ENCODE measurements around the gene TESMIN. TPM values are rescaled to one million over a fixed set of nuclear protein-coding genes. Genes with fewer than 3 reads are reported as not detected.

Gene TESMIN
- total RNA-seq, 1 experiment from 2014 or later: 9.7 TPM

- ChIA-PET POLR2A (no interaction called here), CTCF (no interaction called here)
- Mint-ChIP-seq H3K27me3 (ENCODE audit: insufficient read depth, unreplicated experiment) (peaks cover 4% of the 10 kb centered on the region), H3K36me3 (ENCODE audit: insufficient read depth, unreplicated experiment) (no peaks in the 10 kb centered on the region), H3K4me3 (ENCODE audit: unreplicated experiment) (no peak overlapping the region), H3K27ac (ENCODE audit: low read depth, unreplicated experiment) (no peak overlapping the region), H3K9me3 (ENCODE audit: unreplicated experiment) (no peaks in the 10 kb centered on the region), H3K4me1 (ENCODE audit: insufficient read depth, unreplicated experiment) (peaks cover 6% of the 10 kb centered on the region)
- DNase-seq (ENCODE audit: unreplicated experiment): peak; percentile 79
- no peak for TF ChIP-seq CTCF (IDR thresholded peaks at IDR 0.05; ENCODE audit: unreplicated experiment)
- intact Hi-C loops (cut with micrococcal nuclease): no loop called here
- BruUV-seq (replicated peaks): no TSS peak
Measured at GRCh38 chr11:68677432-68677831, 73.9 kb downstream of the TESMIN start.

- BruUV-seq (replicated peaks): no TSS peak
- Mint-ChIP-seq H3K4me1 (ENCODE audit: insufficient read depth, unreplicated experiment) (peaks cover 6% of the 10 kb centered on the region), H3K4me3 (ENCODE audit: unreplicated experiment) (no peak overlapping the region), H3K36me3 (ENCODE audit: insufficient read depth, unreplicated experiment) (no peaks in the 10 kb centered on the region), H3K27me3 (ENCODE audit: insufficient read depth, unreplicated experiment) (peaks cover 21% of the 10 kb centered on the region), H3K9me3 (ENCODE audit: unreplicated experiment) (no peaks in the 10 kb centered on the region), H3K27ac (ENCODE audit: low read depth, unreplicated experiment) (no peak overlapping the region)
- TF ChIP-seq CTCF (IDR thresholded peaks at IDR 0.05; ENCODE audit: unreplicated experiment): no peak
- intact Hi-C loops (cut with micrococcal nuclease): no loop called here
- ChIA-PET POLR2A (no interaction called here), CTCF (no interaction called here)
- DNase-seq (ENCODE audit: unreplicated experiment): no peak
Measured at GRCh38 chr11:68674461-68674860, 76.9 kb downstream of the TESMIN start.

GRCh38 chr11:68673991-68674390 is 77.3 kb downstream of the TESMIN start:
- Mint-ChIP-seq H3K9me3 (ENCODE audit: unreplicated experiment) (no peaks in the 10 kb centered on the region), H3K4me1 (ENCODE audit: insufficient read depth, unreplicated experiment) (peaks cover 6% of the 10 kb centered on the region), H3K27me3 (ENCODE audit: insufficient read depth, unreplicated experiment) (peaks cover 25% of the 10 kb centered on the region), H3K27ac (ENCODE audit: low read depth, unreplicated experiment) (no peak overlapping the region), H3K36me3 (ENCODE audit: insufficient read depth, unreplicated experiment) (no peaks in the 10 kb centered on the region), H3K4me3 (ENCODE audit: unreplicated experiment) (no peak overlapping the region)
- CTCF ChIA-PET: no interaction called here
- no TSS peak for BruUV-seq (replicated peaks)
- POLR2A ChIA-PET: interaction anchor here (1.3 kb wide), 1 partner anchor 15 kb away, joined by 4 read pairs; no protein-coding TSS in a partner anchor
- no peak for TF ChIP-seq CTCF (IDR thresholded peaks at IDR 0.05; ENCODE audit: unreplicated experiment)
- intact Hi-C loops (cut with micrococcal nuclease): no loop called here
- no peak for DNase-seq (ENCODE audit: unreplicated experiment)

GRCh38 chr11:68673306-68673945 is 77.9 kb downstream of the TESMIN start:
- Mint-ChIP-seq H3K36me3 (ENCODE audit: insufficient read depth, unreplicated experiment) (no peaks in the 10 kb centered on the region), H3K4me3 (ENCODE audit: unreplicated experiment) (no peak overlapping the region), H3K27ac (ENCODE audit: low read depth, unreplicated experiment) (no peak overlapping the region), H3K27me3 (ENCODE audit: insufficient read depth, unreplicated experiment) (peaks cover 31% of the 10 kb centered on the region), H3K4me1 (ENCODE audit: insufficient read depth, unreplicated experiment) (peaks cover 6% of the 10 kb centered on the region), H3K9me3 (ENCODE audit: unreplicated experiment) (no peaks in the 10 kb centered on the region)
- intact Hi-C loops (cut with micrococcal nuclease): no loop called here
- CTCF ChIA-PET: interaction anchor here (0.8 kb wide), 1 partner anchor 416 kb away, joined by 3 read pairs; no protein-coding TSS in a partner anchor
- no TSS peak for BruUV-seq (replicated peaks)
- POLR2A ChIA-PET: interaction anchor here (1.3 kb wide), 1 partner anchor 14 kb away, joined by 4 read pairs; no protein-coding TSS in a partner anchor
- DNase-seq (ENCODE audit: unreplicated experiment): no peak
- TF ChIP-seq CTCF (IDR thresholded peaks at IDR 0.05; ENCODE audit: unreplicated experiment): no peak
